Keratinocyte (primary cell): Measurements from ENCODE around the gene TPCN2. TPM values are rescaled to one million over a fixed set of nuclear protein-coding genes. Genes with fewer than 3 reads are reported as not detected.

Experiments
- DNase-seq: peaks from one replicate; pipeline ENCODE4 v3.0.0-alpha.2; 2011; ENCODE audit warnings: low read depth, missing footprints, low spot score
- FAIRE-seq: peaks from 2 replicates; lab custom pipeline; 2011; peaks lifted over from hg19 to GRCh38; lab: Jason Lieb, UNC
- H2AFZ ChIP-seq: 2 replicates; pipeline ENCODE4 v1.6.0; 2012; ENCODE audit warnings: low read length, control low read depth, inconsistent platforms; ENCODE audit not compliant: control insufficient read depth
- H3K27ac ChIP-seq: 2 replicates; pipeline ENCODE4 v1.5.1; 2011; ENCODE audit warnings: low read length; ENCODE audit not compliant: control insufficient read depth, insufficient read depth
- H3K27me3 ChIP-seq: 3 replicates; pipeline ENCODE4 v1.6.0; 2011; ENCODE audit warnings: low read length; ENCODE audit not compliant: control insufficient read depth, insufficient read depth; ENCODE audit errors: extremely low read depth
- H3K36me3 ChIP-seq, 2 experiments: 2 replicates in 1 of 2; 3 replicates in 1 of 2; pipeline ENCODE4 v1.5.1; 2011; ENCODE audit warnings: low read length in 2 of 2, mild to moderate bottlenecking in 1 of 2; ENCODE audit not compliant: control insufficient read depth in 2 of 2, insufficient read depth in 2 of 2; ENCODE audit errors: extremely low read depth in 1 of 2
- H3K4me1 ChIP-seq: 3 replicates; pipeline ENCODE4 v1.5.1; 2011; ENCODE audit warnings: low read length; ENCODE audit not compliant: control insufficient read depth, insufficient read depth; ENCODE audit errors: extremely low read depth
- H3K4me2 ChIP-seq: 3 replicates; pipeline ENCODE4 v1.6.0; 2011; ENCODE audit warnings: low read depth, low read length; ENCODE audit not compliant: control insufficient read depth, insufficient read depth; ENCODE audit errors: extremely low read depth
- H3K4me3 ChIP-seq, 3 experiments: fragments of 200-600 bp in 1 of 3; sonication (generic) in 1 of 3; 2 replicates in 2 of 3; 3 replicates in 1 of 3; pipeline ENCODE4 v1.5.1; 2011 to 2016; ENCODE audit warnings: low read length in 3 of 3, mild to moderate bottlenecking in 3 of 3, control low read depth in 2 of 3, inconsistent platforms in 1 of 3, low read depth in 1 of 3, mixed read lengths in 1 of 3, mixed run types in 1 of 3, moderate library complexity in 1 of 3; ENCODE audit not compliant: control insufficient read depth in 2 of 3, insufficient read depth in 2 of 3; ENCODE audit errors: extremely low read depth in 1 of 3
- H3K79me2 ChIP-seq: 2 replicates; pipeline ENCODE4 v1.6.0; 2012; ENCODE audit warnings: low read length; ENCODE audit not compliant: control insufficient read depth, insufficient read depth
- H3K9ac ChIP-seq: 3 replicates; pipeline ENCODE4 v1.6.0; 2011; ENCODE audit warnings: low read length; ENCODE audit not compliant: control insufficient read depth, insufficient read depth; ENCODE audit errors: extremely low read depth
- H3K9me1 ChIP-seq: 3 replicates; pipeline ENCODE4 v1.6.0; 2011; ENCODE audit warnings: low read length; ENCODE audit not compliant: control insufficient read depth, insufficient read depth; ENCODE audit errors: extremely low read depth
- H3K9me3 ChIP-seq: 2 replicates; pipeline ENCODE4 v1.5.1; 2012; ENCODE audit warnings: low read depth, low read length; ENCODE audit not compliant: control insufficient read depth
- H4K20me1 ChIP-seq: 3 replicates; pipeline ENCODE4 v1.6.0; 2011; ENCODE audit warnings: low read length; ENCODE audit not compliant: control insufficient read depth, insufficient read depth; ENCODE audit errors: extremely low read depth
- EZH2 ChIP-seq: IDR thresholded peaks from one replicate; pipeline ENCODE4 v1.6.1; 2012; ENCODE audit warnings: inconsistent platforms, mild to moderate bottlenecking, low read length, moderate library complexity
- dilution Hi-C: fragments of 300-500 bp; cut with MboI; formaldehyde crosslinking; loops from one replicate; pipeline ENCODE4 v1.7.0; 2020; ENCODE audit warnings: low sequenced_read_pairs; ENCODE audit not compliant: extremely low pct_ligation_motif_present
- polyA plus RNA-seq, 5 experiments: library from polyadenylated mRNA; depleted of rRNA in 3 of 5; stranded (reverse) in 3 of 5; stranded (forward) in 1 of 5; unstranded in 1 of 5; fragments of >200 nt; gene quantifications; 1 replicate in 1 of 5; 2 replicates in 3 of 5; 3 replicates in 1 of 5; pipeline versions ENCODE4 v1.2.1 to v1.2.3, GENCODE V29; 2011 to 2012; ENCODE audit warnings: missing spikeins in 2 of 5, low read depth in 1 of 5, low replicate concordance in 1 of 5
- TF ChIP-seq, protein P1 (sequence below), 3 experiments: IDR thresholded peaks in 1 of 3; conservative IDR thresholded peaks in 1 of 3; optimal IDR thresholded peaks in 1 of 3; 2 replicates in 2 of 3; 3 replicates in 1 of 3; pipeline versions ENCODE3 to v1.5.1; 2011; ENCODE audit warnings: low read length in 3 of 3, mild to moderate bottlenecking in 3 of 3, moderate library complexity in 2 of 3, control low read depth in 1 of 3, inconsistent platforms in 1 of 3; ENCODE audit not compliant: insufficient read depth in 2 of 3; ENCODE audit errors: extremely low read depth in 1 of 3

The TPCN2 gene
- polyA plus RNA-seq, 1 donor (not counting 4 experiments of a cell fraction or from before 2014, with no cell fraction given) = 7.7 TPM

DNA sequence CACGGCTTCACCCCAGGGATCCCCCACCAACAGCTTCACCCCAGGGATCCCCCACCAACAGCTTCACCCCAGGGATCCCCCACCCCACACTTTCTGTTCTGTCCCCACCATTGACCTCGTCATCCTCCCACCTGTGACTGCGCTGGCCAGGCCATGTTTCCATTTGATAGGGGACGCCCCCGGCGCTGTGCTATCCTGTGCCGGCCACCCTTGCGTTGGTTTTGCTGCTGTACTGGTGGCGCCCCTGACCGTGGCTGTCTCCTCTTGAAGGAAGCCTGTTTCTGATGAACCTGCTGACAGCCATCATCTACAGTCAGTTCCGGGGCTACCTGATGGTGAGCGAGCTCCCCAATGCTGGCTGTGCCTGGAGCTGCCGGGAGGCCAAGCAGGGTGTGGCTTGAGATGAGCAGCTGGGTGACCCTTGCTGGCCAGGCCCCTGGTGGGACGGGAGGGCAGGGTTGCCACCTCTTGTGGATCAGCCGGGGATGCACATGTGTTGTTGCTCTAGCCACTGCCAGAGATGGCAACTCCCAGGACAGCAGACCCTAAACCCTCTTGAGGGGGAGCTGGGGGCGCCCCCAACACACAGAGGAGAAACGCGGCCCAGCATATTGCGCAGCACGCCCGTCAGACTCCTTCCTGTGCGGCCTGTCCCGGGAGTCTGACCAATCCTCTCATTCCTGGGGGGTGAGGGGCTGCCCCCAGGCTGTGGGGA, 22.5 kb downstream of the TPCN2 start:
- no peak for FAIRE-seq
- no peak overlapping the region for H3K27ac ChIP-seq

DNA sequence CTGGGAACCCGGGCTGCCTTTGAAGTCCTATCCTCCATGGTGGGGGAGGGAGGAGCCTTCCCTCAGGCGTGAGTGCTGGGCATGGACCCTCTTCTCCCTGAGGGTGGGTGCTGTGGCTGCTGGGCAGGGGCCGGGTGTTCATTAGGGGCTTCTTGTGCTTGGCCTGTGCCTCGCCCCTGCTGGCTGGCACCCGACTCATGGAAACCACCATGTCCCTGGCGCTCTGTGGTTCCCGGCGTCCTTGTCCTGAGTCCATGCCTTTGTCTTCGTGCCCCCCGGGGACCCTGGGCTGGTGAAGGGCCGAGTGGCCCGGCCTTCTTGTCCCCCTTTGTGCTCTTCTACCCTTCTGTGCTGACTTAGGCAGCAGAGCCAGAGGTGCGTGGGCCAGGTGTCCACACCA, 23.2 kb downstream of the TPCN2 start:
- H3K27ac ChIP-seq = no peak overlapping the region
- H3K27me3 ChIP-seq = no peaks in the 10 kb centered on the region
- DNase-seq (no peak), FAIRE-seq (no peak)
- H3K4me2 ChIP-seq = no peak overlapping the region
- H2AFZ ChIP-seq = no peak overlapping the region
- H3K9me1 ChIP-seq = no peaks in the 10 kb centered on the region
- no peaks in the 10 kb centered on the region for H4K20me1 ChIP-seq
- no peak overlapping the region for H3K9ac ChIP-seq
- no peak for TF ChIP-seq EZH2
- TF ChIP-seq, protein P1, sequence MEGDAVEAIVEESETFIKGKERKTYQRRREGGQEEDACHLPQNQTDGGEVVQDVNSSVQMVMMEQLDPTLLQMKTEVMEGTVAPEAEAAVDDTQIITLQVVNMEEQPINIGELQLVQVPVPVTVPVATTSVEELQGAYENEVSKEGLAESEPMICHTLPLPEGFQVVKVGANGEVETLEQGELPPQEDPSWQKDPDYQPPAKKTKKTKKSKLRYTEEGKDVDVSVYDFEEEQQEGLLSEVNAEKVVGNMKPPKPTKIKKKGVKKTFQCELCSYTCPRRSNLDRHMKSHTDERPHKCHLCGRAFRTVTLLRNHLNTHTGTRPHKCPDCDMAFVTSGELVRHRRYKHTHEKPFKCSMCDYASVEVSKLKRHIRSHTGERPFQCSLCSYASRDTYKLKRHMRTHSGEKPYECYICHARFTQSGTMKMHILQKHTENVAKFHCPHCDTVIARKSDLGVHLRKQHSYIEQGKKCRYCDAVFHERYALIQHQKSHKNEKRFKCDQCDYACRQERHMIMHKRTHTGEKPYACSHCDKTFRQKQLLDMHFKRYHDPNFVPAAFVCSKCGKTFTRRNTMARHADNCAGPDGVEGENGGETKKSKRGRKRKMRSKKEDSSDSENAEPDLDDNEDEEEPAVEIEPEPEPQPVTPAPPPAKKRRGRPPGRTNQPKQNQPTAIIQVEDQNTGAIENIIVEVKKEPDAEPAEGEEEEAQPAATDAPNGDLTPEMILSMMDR (optimal IDR thresholded peaks at IDR 0.05 in 1 of 3, IDR thresholded peaks at IDR 0.05 in 1 of 3, conservative IDR thresholded peaks at IDR 0.05 in 1 of 3; ENCODE audit: extremely low read depth in 1 of 3, insufficient read depth in 2 of 3, low read length in 3 of 3) = no peak
- no peaks in the 10 kb centered on the region for H3K4me1 ChIP-seq
- no peaks in the 10 kb centered on the region for H3K79me2 ChIP-seq
- peaks cover 0 to 10% of the 10 kb centered on the region in 2 experiments for H3K36me3 ChIP-seq
- no peak overlapping the region for H3K4me3 ChIP-seq
- no peaks in the 10 kb centered on the region for H3K9me3 ChIP-seq
- dilution Hi-C loops = no loop called here

More for the DNA sequence above, 22.5 kb downstream of the TPCN2 start:
- Histone ChIP-seq H3K36me3 (peaks cover 0 to 12% of the 10 kb centered on the region in 2 experiments), H3K27me3 (no peaks in the 10 kb centered on the region), H3K9ac (no peak overlapping the region), H3K9me1 (no peaks in the 10 kb centered on the region), H3K4me1 (no peaks in the 10 kb centered on the region), H4K20me1 (no peaks in the 10 kb centered on the region), H2AFZ (no peak overlapping the region), H3K4me3 (no peak overlapping the region), H3K79me2 (no peaks in the 10 kb centered on the region), H3K4me2 (no peak overlapping the region), H3K9me3 (no peaks in the 10 kb centered on the region)
- DNase-seq = no peak
- dilution Hi-C loops = no loop called here
- no peak for TF ChIP-seq EZH2
- TF ChIP-seq, protein P1 (optimal IDR thresholded peaks at IDR 0.05 in 1 of 3, IDR thresholded peaks at IDR 0.05 in 1 of 3, conservative IDR thresholded peaks at IDR 0.05 in 1 of 3; ENCODE audit: extremely low read depth in 1 of 3, insufficient read depth in 2 of 3, low read length in 3 of 3) = no peak
